ENCODE data around the gene CASZ1.

CASZ1 gene

GRCh38 chr1:10674700-10675609 lies 121.5 kb downstream of the CASZ1 start:
- H3K9me3 ChIP-seq (ENCODE audit: insufficient read depth, low read depth, low read length): no peaks in the 10 kb centered on the region
- no peak overlapping the region for H3K9ac ChIP-seq (ENCODE audit: low read depth, low read length)
- H3K27ac ChIP-seq (ENCODE audit: low read length): no peak overlapping the region
- no peaks in the 10 kb centered on the region for H3K27me3 ChIP-seq (ENCODE audit: insufficient read depth, low read length)
- H3K4me1 ChIP-seq (ENCODE audit: insufficient read depth, low read length): peaks cover 17% of the 10 kb centered on the region
- no peaks in the 10 kb centered on the region for H3K36me3 ChIP-seq (ENCODE audit: insufficient read depth, low read depth, low read length)
- H3K4me3 ChIP-seq (ENCODE audit: low read length): no peak overlapping the region

GRCh38 chr1:10674222-10674621 lies 122.2 kb downstream of the CASZ1 start:
- Histone ChIP-seq H3K9me3 (ENCODE audit: insufficient read depth, low read depth, low read length) (no peaks in the 10 kb centered on the region), H3K27me3 (ENCODE audit: insufficient read depth, low read length) (no peaks in the 10 kb centered on the region), H3K4me3 (ENCODE audit: low read length) (no peak overlapping the region), H3K4me1 (ENCODE audit: insufficient read depth, low read length) (peaks cover 15% of the 10 kb centered on the region), H3K9ac (ENCODE audit: low read depth, low read length) (no peak overlapping the region), H3K36me3 (ENCODE audit: insufficient read depth, low read depth, low read length) (no peaks in the 10 kb centered on the region), H3K27ac (ENCODE audit: low read length) (no peak overlapping the region)

- Histone ChIP-seq H3K9ac (ENCODE audit: low read depth, low read length) (no peak overlapping the region), H3K27ac (ENCODE audit: low read length) (no peak overlapping the region), H3K36me3 (ENCODE audit: insufficient read depth, low read depth, low read length) (no peaks in the 10 kb centered on the region), H3K4me1 (ENCODE audit: insufficient read depth, low read length) (peaks cover 10% of the 10 kb centered on the region), H3K27me3 (ENCODE audit: insufficient read depth, low read length) (no peaks in the 10 kb centered on the region), H3K9me3 (ENCODE audit: insufficient read depth, low read depth, low read length) (no peaks in the 10 kb centered on the region), H3K4me3 (ENCODE audit: low read length) (no peak overlapping the region)
These were observed 123.2 kb downstream of the CASZ1 start for GRCh38 chr1:10673109-10673711.

GRCh38 chr1:10672343-10673050 lies 123.9 kb downstream of the CASZ1 start:
- Histone ChIP-seq H3K9me3 (ENCODE audit: insufficient read depth, low read depth, low read length) (no peaks in the 10 kb centered on the region), H3K4me1 (ENCODE audit: insufficient read depth, low read length) (peaks cover 9% of the 10 kb centered on the region), H3K36me3 (ENCODE audit: insufficient read depth, low read depth, low read length) (no peaks in the 10 kb centered on the region), H3K27ac (ENCODE audit: low read length) (no peak overlapping the region), H3K9ac (ENCODE audit: low read depth, low read length) (no peak overlapping the region), H3K4me3 (ENCODE audit: low read length) (no peak overlapping the region), H3K27me3 (ENCODE audit: insufficient read depth, low read length) (no peaks in the 10 kb centered on the region)

- H3K36me3 ChIP-seq (ENCODE audit: insufficient read depth, low read depth, low read length): no peaks in the 10 kb centered on the region
- no peaks in the 10 kb centered on the region for H3K27me3 ChIP-seq (ENCODE audit: insufficient read depth, low read length)
- no peaks in the 10 kb centered on the region for H3K9me3 ChIP-seq (ENCODE audit: insufficient read depth, low read depth, low read length)
- H3K27ac ChIP-seq (ENCODE audit: low read length): no peak overlapping the region
- H3K4me1 ChIP-seq (ENCODE audit: insufficient read depth, low read length): peaks cover 2% of the 10 kb centered on the region
- no peak overlapping the region for H3K4me3 ChIP-seq (ENCODE audit: low read length)
- no peak overlapping the region for H3K9ac ChIP-seq (ENCODE audit: low read depth, low read length)
These were observed 124.7 kb downstream of the CASZ1 start for GRCh38 chr1:10671622-10672342.

- Histone ChIP-seq H3K27me3 (ENCODE audit: insufficient read depth, low read length) (no peaks in the 10 kb centered on the region), H3K36me3 (ENCODE audit: insufficient read depth, low read depth, low read length) (no peaks in the 10 kb centered on the region), H3K27ac (ENCODE audit: low read length) (no peak overlapping the region), H3K9me3 (ENCODE audit: insufficient read depth, low read depth, low read length) (no peaks in the 10 kb centered on the region), H3K4me3 (ENCODE audit: low read length) (no peak overlapping the region), H3K9ac (ENCODE audit: low read depth, low read length) (no peak overlapping the region), H3K4me1 (ENCODE audit: insufficient read depth, low read length) (no peaks in the 10 kb centered on the region)
These were observed 125.4 kb downstream of the CASZ1 start for GRCh38 chr1:10671090-10671489.

- Histone ChIP-seq H3K27ac (ENCODE audit: low read length) (no peak overlapping the region), H3K36me3 (ENCODE audit: insufficient read depth, low read depth, low read length) (no peaks in the 10 kb centered on the region), H3K27me3 (ENCODE audit: insufficient read depth, low read length) (no peaks in the 10 kb centered on the region), H3K4me3 (ENCODE audit: low read length) (no peak overlapping the region), H3K9ac (ENCODE audit: low read depth, low read length) (no peak overlapping the region), H3K9me3 (ENCODE audit: insufficient read depth, low read depth, low read length) (no peaks in the 10 kb centered on the region), H3K4me1 (ENCODE audit: insufficient read depth, low read length) (no peaks in the 10 kb centered on the region)
These were observed 126.3 kb downstream of the CASZ1 start for GRCh38 chr1:10670190-10670589.

GRCh38 chr1:10669570-10669969 lies 126.9 kb downstream of the CASZ1 start:
- Histone ChIP-seq H3K27me3 (ENCODE audit: insufficient read depth, low read length) (no peaks in the 10 kb centered on the region), H3K27ac (ENCODE audit: low read length) (no peak overlapping the region), H3K4me1 (ENCODE audit: insufficient read depth, low read length) (no peaks in the 10 kb centered on the region), H3K4me3 (ENCODE audit: low read length) (no peak overlapping the region), H3K9ac (ENCODE audit: low read depth, low read length) (no peak overlapping the region), H3K9me3 (ENCODE audit: insufficient read depth, low read depth, low read length) (no peaks in the 10 kb centered on the region), H3K36me3 (ENCODE audit: insufficient read depth, low read depth, low read length) (no peaks in the 10 kb centered on the region)

GRCh38 chr1:10667861-10668761 lies 128.3 kb downstream of the CASZ1 start:
- Histone ChIP-seq H3K27me3 (ENCODE audit: insufficient read depth, low read length) (no peaks in the 10 kb centered on the region), H3K4me1 (ENCODE audit: insufficient read depth, low read length) (peaks cover 2% of the 10 kb centered on the region; the same call in 1 of the 2 replicates), H3K9me3 (ENCODE audit: insufficient read depth, low read depth, low read length) (no peaks in the 10 kb centered on the region), H3K4me3 (ENCODE audit: low read length) (no peak overlapping the region), H3K27ac (ENCODE audit: low read length) (no peak overlapping the region), H3K36me3 (ENCODE audit: insufficient read depth, low read depth, low read length) (no peaks in the 10 kb centered on the region), H3K9ac (ENCODE audit: low read depth, low read length) (no peak overlapping the region)

- H3K36me3 ChIP-seq (ENCODE audit: insufficient read depth, low read depth, low read length): no peaks in the 10 kb centered on the region
- no peak overlapping the region for H3K4me3 ChIP-seq (ENCODE audit: low read length)
- peaks cover 2% of the 10 kb centered on the region; the same call in 1 of the 2 replicates for H3K4me1 ChIP-seq (ENCODE audit: insufficient read depth, low read length)
- no peaks in the 10 kb centered on the region for H3K27me3 ChIP-seq (ENCODE audit: insufficient read depth, low read length)
- H3K9me3 ChIP-seq (ENCODE audit: insufficient read depth, low read depth, low read length): no peaks in the 10 kb centered on the region
- H3K27ac ChIP-seq (ENCODE audit: low read length): no peak overlapping the region
- H3K9ac ChIP-seq (ENCODE audit: low read depth, low read length): no peak overlapping the region
These were observed 130.3 kb downstream of the CASZ1 start for GRCh38 chr1:10665930-10666850.

Measured in iPS-20b (cell line).